Measurements from ENCODE around the gene RASD1. TPM values are rescaled to one million over a fixed set of nuclear protein-coding genes. Genes with fewer than 3 reads are reported as not detected.

The RASD1 gene
- total RNA-seq, 1 experiment from 2014 or later: 59.0 TPM

GRCh38 chr17:17504341-17505140 lies 8.3 kb upstream of the RASD1 start:
- Histone ChIP-seq H3K27me3 (ENCODE audit: low read length) (no peaks in the 10 kb centered on the region), H3K9ac (ENCODE audit: low read length) (no peak overlapping the region), H3K79me2 (ENCODE audit: low read length) (no peaks in the 10 kb centered on the region), H3K36me3 (ENCODE audit: low read depth, low read length) (no peaks in the 10 kb centered on the region), H3F3A (ENCODE audit: low read length, unreplicated experiment) (no peaks in the 10 kb centered on the region), H3K9me3 (ENCODE audit: low read length) (no peaks in the 10 kb centered on the region), H3K4me1 (ENCODE audit: insufficient read depth, low read length) (no peaks in the 10 kb centered on the region), H2AFZ (ENCODE audit: low read length) (no peak overlapping the region), H3K4me3 (ENCODE audit: low read length) (no peak overlapping the region), H3K4me2 (ENCODE audit: low read length) (no peak overlapping the region), H4K20me1 (ENCODE audit: low read length) (no peaks in the 10 kb centered on the region), H3K9me2 (replicated peaks; ENCODE audit: low read length) (no peaks in the 10 kb centered on the region), H3K27ac (ENCODE audit: low read length) (no peak overlapping the region)
- TF ChIP-seq CTCF (conservative IDR thresholded peaks at IDR 0.05; ENCODE audit: low read depth, low read length) (no peak), EZH2 (IDR thresholded peaks at IDR 0.05; ENCODE audit: low read length, unreplicated experiment) (no peak), EZH2phosphoT487 (IDR thresholded peaks at IDR 0.05; ENCODE audit: borderline replicate concordance, low read length) (no peak)
- ATAC-seq: no peak
- BruUV-seq (replicated peaks): no TSS peak
- intact Hi-C loops (cut with micrococcal nuclease): no loop called here
- no peak for DNase-seq
- CTCF ChIA-PET: no interaction called here
- POLR2A ChIA-PET (ENCODE audit: unreplicated experiment): no interaction called here

- ATAC-seq: no peak
- intact Hi-C loops (cut with micrococcal nuclease): no loop called here
These were observed 7.5 kb upstream of the RASD1 start for GRCh38 chr17:17503566-17504130.

More at GRCh38 chr17:17503566-17504130, 7.5 kb upstream of the RASD1 start:
- DNase-seq: no peak
- BruUV-seq (replicated peaks): no TSS peak
- Histone ChIP-seq H3K4me1 (ENCODE audit: insufficient read depth, low read length) (no peaks in the 10 kb centered on the region), H3K79me2 (ENCODE audit: low read length) (no peaks in the 10 kb centered on the region), H2AFZ (ENCODE audit: low read length) (no peak overlapping the region), H3K9ac (ENCODE audit: low read length) (no peak overlapping the region), H3F3A (ENCODE audit: low read length, unreplicated experiment) (no peaks in the 10 kb centered on the region), H4K20me1 (ENCODE audit: low read length) (no peaks in the 10 kb centered on the region), H3K4me2 (ENCODE audit: low read length) (no peak overlapping the region), H3K27ac (ENCODE audit: low read length) (no peak overlapping the region), H3K36me3 (ENCODE audit: low read depth, low read length) (no peaks in the 10 kb centered on the region), H3K27me3 (ENCODE audit: low read length) (no peaks in the 10 kb centered on the region), H3K9me3 (ENCODE audit: low read length) (no peaks in the 10 kb centered on the region), H3K4me3 (ENCODE audit: low read length) (no peak overlapping the region), H3K9me2 (replicated peaks; ENCODE audit: low read length) (no peaks in the 10 kb centered on the region)
- ChIA-PET POLR2A (ENCODE audit: unreplicated experiment) (no interaction called here), CTCF (no interaction called here)
- TF ChIP-seq EZH2phosphoT487 (IDR thresholded peaks at IDR 0.05; ENCODE audit: borderline replicate concordance, low read length): no peak
- no peak for TF ChIP-seq EZH2 (IDR thresholded peaks at IDR 0.05; ENCODE audit: low read length, unreplicated experiment)
- no peak for TF ChIP-seq CTCF (conservative IDR thresholded peaks at IDR 0.05; ENCODE audit: low read depth, low read length)
